Measurements from ENCODE around the gene ELOVL7. TPM values are rescaled to one million over a fixed set of nuclear protein-coding genes. Genes with fewer than 3 reads are reported as not detected.
A peak's percentile ranks its signal among the peaks of the same experiment; 100 is the strongest.

ELOVL7 gene
- total RNA-seq, 1 experiment from 2014 or later = 20.0 TPM

DNA sequence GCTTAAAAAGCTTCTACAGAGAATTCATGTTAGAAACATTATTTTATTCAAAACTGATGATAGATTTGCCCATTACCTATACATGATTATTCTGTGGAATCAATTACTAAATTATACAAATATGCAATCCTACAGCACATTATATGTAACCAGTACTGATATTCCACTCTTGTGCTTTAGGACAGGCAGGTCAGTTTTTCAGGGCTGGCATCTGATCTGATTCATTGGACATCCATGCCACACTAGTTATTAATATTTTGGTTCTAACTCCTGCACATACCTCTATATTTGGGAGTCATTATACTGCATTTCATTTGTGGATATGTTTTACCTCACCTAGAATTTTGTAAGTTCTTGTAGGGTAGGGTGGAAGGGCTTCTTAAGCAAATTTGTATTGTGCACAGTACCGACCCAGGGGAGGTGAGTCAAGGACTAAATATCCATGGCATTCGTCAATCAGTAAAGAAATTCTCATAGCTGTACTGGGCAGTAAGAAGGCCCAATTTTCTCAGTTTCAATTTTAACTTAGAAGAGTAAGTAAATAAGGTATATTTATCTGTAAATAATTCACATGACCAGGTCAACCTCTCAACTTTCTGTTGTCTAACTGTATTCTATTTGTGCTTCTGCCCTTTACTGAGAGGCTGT lies 33.5 kb downstream of the ELOVL7 start:
- no peaks in the 10 kb centered on the region for H3K36me3 ChIP-seq (ENCODE audit: control insufficient read depth in 1 of 2, insufficient read depth in 2 of 2, low read length in 2 of 2)
- ChIA-PET RAD21 (ENCODE audit: low non-redundant PET in 1 of 2, low total read pairs in 2 of 2, uncharacterized antibody in 2 of 2, unreplicated experiment in 2 of 2) (no interaction called here), POLR2A (no interaction called here), CTCF (no interaction called here)
- H3K9me3 ChIP-seq (ENCODE audit: control insufficient read depth in 1 of 2, insufficient read depth in 1 of 2, low read depth in 1 of 2, low read length in 2 of 2) = no peaks in the 10 kb centered on the region
- no peak overlapping the region; the same call in 1 of the 2 replicates for H3K27ac ChIP-seq (ENCODE audit: low read depth, low read length)
- H3K4me1 ChIP-seq (ENCODE audit: control insufficient read depth in 1 of 2, insufficient read depth in 2 of 2, low read length in 2 of 2) = peaks cover 10 to 19% of the 10 kb centered on the region in 2 experiments
- H3K9me2 ChIP-seq (ENCODE audit: insufficient read depth) = no peaks in the 10 kb centered on the region
- H3K79me2 ChIP-seq (ENCODE audit: insufficient read depth, low read length) = peaks cover 7% of the 10 kb centered on the region; the same call in 1 of the 2 replicates
- peak; percentile 95 for ATAC-seq
- BruUV-seq (replicated peaks) = no TSS peak
- intact Hi-C loops (cut with micrococcal nuclease) = no loop called here
- H2AFZ ChIP-seq (ENCODE audit: low read depth, low read length, poor library complexity, severe bottlenecking) = no peak overlapping the region
- no peaks in the 10 kb centered on the region for H4K20me1 ChIP-seq (ENCODE audit: insufficient read depth)
- H3K27me3 ChIP-seq (ENCODE audit: insufficient read depth, low read length) = no peaks in the 10 kb centered on the region
- DNase-seq (ENCODE audit: low read depth, low spot score) = no peak
- TF ChIP-seq FOSL1 (IDR thresholded peaks at IDR 0.05; ENCODE audit: low read depth) (peak; percentile 41; the same call in 1 of the 2 replicates), EZH2 (IDR thresholded peaks at IDR 0.05) (no peak), SP1 (IDR thresholded peaks at IDR 0.05; ENCODE audit: low read depth) (no peak), ZFX (IDR thresholded peaks at IDR 0.05) (no peak), JUND (IDR thresholded peaks at IDR 0.05) (no peak), CBX3 (IDR thresholded peaks at IDR 0.05; ENCODE audit: low read depth) (no peak), EGR1 (IDR thresholded peaks at IDR 0.05; ENCODE audit: low read depth) (no peak)
- TF ChIP-seq, protein P1, sequence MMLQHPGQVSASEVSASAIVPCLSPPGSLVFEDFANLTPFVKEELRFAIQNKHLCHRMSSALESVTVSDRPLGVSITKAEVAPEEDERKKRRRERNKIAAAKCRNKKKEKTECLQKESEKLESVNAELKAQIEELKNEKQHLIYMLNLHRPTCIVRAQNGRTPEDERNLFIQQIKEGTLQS (IDR thresholded peaks at IDR 0.05) = no peak
- TF ChIP-seq, protein P2, sequence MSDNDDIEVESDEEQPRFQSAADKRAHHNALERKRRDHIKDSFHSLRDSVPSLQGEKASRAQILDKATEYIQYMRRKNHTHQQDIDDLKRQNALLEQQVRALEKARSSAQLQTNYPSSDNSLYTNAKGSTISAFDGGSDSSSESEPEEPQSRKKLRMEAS (IDR thresholded peaks at IDR 0.05) = no peak
- H3K4me3 ChIP-seq (replicated peaks in 1 of 2; ENCODE audit: low read depth in 1 of 2, low read length in 2 of 2) = no peak overlapping the region; a peak in 1 of 4 replicates
- H3K4me2 ChIP-seq (ENCODE audit: low read length) = peak overlapping the region; percentile 66
- no peak overlapping the region for H3K9ac ChIP-seq (ENCODE audit: low read length)

GRCh38 chr5:60809891-60810425 lies 34.1 kb downstream of the ELOVL7 start:
- CTCF ChIA-PET = no interaction called here
- ATAC-seq = no peak
- Histone ChIP-seq H3K79me2 (ENCODE audit: insufficient read depth, low read length) (peaks cover 7% of the 10 kb centered on the region; the same call in 1 of the 2 replicates), H3K27me3 (ENCODE audit: insufficient read depth, low read length) (no peaks in the 10 kb centered on the region), H3K4me3 (replicated peaks in 1 of 2; ENCODE audit: low read depth in 1 of 2, low read length in 2 of 2) (no peak overlapping the region), H3K9me3 (ENCODE audit: control insufficient read depth in 1 of 2, insufficient read depth in 1 of 2, low read depth in 1 of 2, low read length in 2 of 2) (no peaks in the 10 kb centered on the region), H3K36me3 (ENCODE audit: control insufficient read depth in 1 of 2, insufficient read depth in 2 of 2, low read length in 2 of 2) (no peaks in the 10 kb centered on the region), H3K9ac (ENCODE audit: low read length) (no peak overlapping the region), H3K27ac (ENCODE audit: low read depth, low read length) (no peak overlapping the region), H4K20me1 (ENCODE audit: insufficient read depth) (no peaks in the 10 kb centered on the region), H3K4me1 (ENCODE audit: control insufficient read depth in 1 of 2, insufficient read depth in 2 of 2, low read length in 2 of 2) (peaks cover 10 to 19% of the 10 kb centered on the region in 2 experiments), H2AFZ (ENCODE audit: low read depth, low read length, poor library complexity, severe bottlenecking) (no peak overlapping the region), H3K4me2 (ENCODE audit: low read length) (peak overlapping the region; percentile 66), H3K9me2 (ENCODE audit: insufficient read depth) (no peaks in the 10 kb centered on the region)
- RAD21 ChIA-PET (ENCODE audit: low non-redundant PET in 1 of 2, low total read pairs in 2 of 2, uncharacterized antibody in 2 of 2, unreplicated experiment in 2 of 2) = no interaction called here
- DNase-seq (ENCODE audit: low read depth, low spot score) = no peak
- intact Hi-C loops (cut with micrococcal nuclease) = no loop called here
- BruUV-seq (replicated peaks) = no TSS peak
- POLR2A ChIA-PET = no interaction called here
- TF ChIP-seq, protein P3, sequence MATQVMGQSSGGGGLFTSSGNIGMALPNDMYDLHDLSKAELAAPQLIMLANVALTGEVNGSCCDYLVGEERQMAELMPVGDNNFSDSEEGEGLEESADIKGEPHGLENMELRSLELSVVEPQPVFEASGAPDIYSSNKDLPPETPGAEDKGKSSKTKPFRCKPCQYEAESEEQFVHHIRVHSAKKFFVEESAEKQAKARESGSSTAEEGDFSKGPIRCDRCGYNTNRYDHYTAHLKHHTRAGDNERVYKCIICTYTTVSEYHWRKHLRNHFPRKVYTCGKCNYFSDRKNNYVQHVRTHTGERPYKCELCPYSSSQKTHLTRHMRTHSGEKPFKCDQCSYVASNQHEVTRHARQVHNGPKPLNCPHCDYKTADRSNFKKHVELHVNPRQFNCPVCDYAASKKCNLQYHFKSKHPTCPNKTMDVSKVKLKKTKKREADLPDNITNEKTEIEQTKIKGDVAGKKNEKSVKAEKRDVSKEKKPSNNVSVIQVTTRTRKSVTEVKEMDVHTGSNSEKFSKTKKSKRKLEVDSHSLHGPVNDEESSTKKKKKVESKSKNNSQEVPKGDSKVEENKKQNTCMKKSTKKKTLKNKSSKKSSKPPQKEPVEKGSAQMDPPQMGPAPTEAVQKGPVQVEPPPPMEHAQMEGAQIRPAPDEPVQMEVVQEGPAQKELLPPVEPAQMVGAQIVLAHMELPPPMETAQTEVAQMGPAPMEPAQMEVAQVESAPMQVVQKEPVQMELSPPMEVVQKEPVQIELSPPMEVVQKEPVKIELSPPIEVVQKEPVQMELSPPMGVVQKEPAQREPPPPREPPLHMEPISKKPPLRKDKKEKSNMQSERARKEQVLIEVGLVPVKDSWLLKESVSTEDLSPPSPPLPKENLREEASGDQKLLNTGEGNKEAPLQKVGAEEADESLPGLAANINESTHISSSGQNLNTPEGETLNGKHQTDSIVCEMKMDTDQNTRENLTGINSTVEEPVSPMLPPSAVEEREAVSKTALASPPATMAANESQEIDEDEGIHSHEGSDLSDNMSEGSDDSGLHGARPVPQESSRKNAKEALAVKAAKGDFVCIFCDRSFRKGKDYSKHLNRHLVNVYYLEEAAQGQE (IDR thresholded peaks at IDR 0.05; ENCODE audit: low read depth) = no peak
- TF ChIP-seq, protein P1 (IDR thresholded peaks at IDR 0.05) = no peak
- no peak for TF ChIP-seq ZFX (IDR thresholded peaks at IDR 0.05)
- no peak for TF ChIP-seq CTCF (IDR thresholded peaks at IDR 0.05 in 2 of 3, conservative IDR thresholded peaks at IDR 0.05 in 1 of 3; ENCODE audit: borderline replicate concordance in 1 of 3, insufficient read depth in 1 of 3, low read depth in 2 of 3, low read length in 2 of 3)
- TF ChIP-seq, protein P2 (IDR thresholded peaks at IDR 0.05) = no peak
- TF ChIP-seq JUND (IDR thresholded peaks at IDR 0.05) = no peak
- TF ChIP-seq ZNF274 (IDR thresholded peaks at IDR 0.05; ENCODE audit: low read depth, low read length) = no peak
- TF ChIP-seq EGR1 (IDR thresholded peaks at IDR 0.05; ENCODE audit: low read depth) = no peak
